ENCODE data around the gene SP7. TPM values are rescaled to one million over a fixed set of nuclear protein-coding genes. Genes with fewer than 3 reads are reported as not detected.
A peak's percentile ranks its signal among the peaks of the same experiment; 100 is the strongest.

Gene SP7
- total RNA-seq, 3 donors from 2014 or later: not detected

DNA sequence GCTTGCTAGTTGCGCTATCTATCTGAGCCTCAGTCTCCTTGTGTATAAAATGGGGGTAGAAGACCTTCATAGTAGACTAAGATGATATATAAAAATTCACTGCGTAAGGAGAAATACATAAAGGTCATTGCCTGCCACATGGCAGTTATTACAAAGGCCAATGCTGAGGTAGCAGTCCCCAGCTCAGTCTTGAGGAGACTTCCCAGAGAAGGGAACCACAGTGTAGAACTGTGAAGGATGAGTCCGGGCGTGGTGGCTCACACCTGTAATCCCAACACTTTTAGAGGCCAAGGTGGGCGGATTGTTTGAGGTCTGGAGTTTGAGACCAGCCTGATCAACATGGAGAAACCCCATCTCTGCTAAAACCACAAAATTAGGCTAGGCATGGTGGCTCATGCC, 17.1 kb upstream of the SP7 start:
- no peak overlapping the region for H3K27ac ChIP-seq
- H3K4me3 ChIP-seq: no peak overlapping the region
- H3K4me1 ChIP-seq: no peaks in the 10 kb centered on the region
- H3K9me3 ChIP-seq: no peaks in the 10 kb centered on the region
- H3K36me3 ChIP-seq: no peaks in the 10 kb centered on the region
- DNase-seq (ENCODE audit: low spot score in 2 of 2): no peak
- TF ChIP-seq, protein P1, sequence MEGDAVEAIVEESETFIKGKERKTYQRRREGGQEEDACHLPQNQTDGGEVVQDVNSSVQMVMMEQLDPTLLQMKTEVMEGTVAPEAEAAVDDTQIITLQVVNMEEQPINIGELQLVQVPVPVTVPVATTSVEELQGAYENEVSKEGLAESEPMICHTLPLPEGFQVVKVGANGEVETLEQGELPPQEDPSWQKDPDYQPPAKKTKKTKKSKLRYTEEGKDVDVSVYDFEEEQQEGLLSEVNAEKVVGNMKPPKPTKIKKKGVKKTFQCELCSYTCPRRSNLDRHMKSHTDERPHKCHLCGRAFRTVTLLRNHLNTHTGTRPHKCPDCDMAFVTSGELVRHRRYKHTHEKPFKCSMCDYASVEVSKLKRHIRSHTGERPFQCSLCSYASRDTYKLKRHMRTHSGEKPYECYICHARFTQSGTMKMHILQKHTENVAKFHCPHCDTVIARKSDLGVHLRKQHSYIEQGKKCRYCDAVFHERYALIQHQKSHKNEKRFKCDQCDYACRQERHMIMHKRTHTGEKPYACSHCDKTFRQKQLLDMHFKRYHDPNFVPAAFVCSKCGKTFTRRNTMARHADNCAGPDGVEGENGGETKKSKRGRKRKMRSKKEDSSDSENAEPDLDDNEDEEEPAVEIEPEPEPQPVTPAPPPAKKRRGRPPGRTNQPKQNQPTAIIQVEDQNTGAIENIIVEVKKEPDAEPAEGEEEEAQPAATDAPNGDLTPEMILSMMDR (IDR thresholded peaks at IDR 0.05): no peak
- TF ChIP-seq POLR2A (IDR thresholded peaks at IDR 0.05) (no peak), POLR2AphosphoS5 (IDR thresholded peaks at IDR 0.05) (no peak)
- intact Hi-C loops (cut with DNase I; ENCODE audit: low total_unique reads): loop anchor here (5.0 kb wide), 1 partner anchor 396 kb away; no protein-coding TSS in a partner anchor
- no peaks in the 10 kb centered on the region for H3K27me3 ChIP-seq

- peak; percentile 78 to 81 for DNase-seq (ENCODE audit: low spot score in 2 of 2)
- intact Hi-C loops (cut with DNase I; ENCODE audit: low total_unique reads): loop anchor here (5.0 kb wide), 1 partner anchor 395 kb away; no protein-coding TSS in a partner anchor
- no peaks in the 10 kb centered on the region for H3K9me3 ChIP-seq
- no peak overlapping the region for H3K4me3 ChIP-seq
- no peak for TF ChIP-seq POLR2A (IDR thresholded peaks at IDR 0.05)
- peak in 1 of 3 donors; percentile 53 for TF ChIP-seq POLR2AphosphoS5 (IDR thresholded peaks at IDR 0.05)
- TF ChIP-seq, protein P1 (IDR thresholded peaks at IDR 0.05): peak; percentile 90 to 94 (median 94)
- H3K4me1 ChIP-seq: no peaks in the 10 kb centered on the region
- H3K27ac ChIP-seq: no peak overlapping the region
- H3K36me3 ChIP-seq: no peaks in the 10 kb centered on the region
- H3K27me3 ChIP-seq: no peaks in the 10 kb centered on the region
These were observed 16.4 kb upstream of the SP7 start for GRCh38 chr12:53352331-53353256.

GRCh38 chr12:53347905-53348304, 11.8 kb upstream of the SP7 start:
- intact Hi-C loops (cut with DNase I; ENCODE audit: low total_unique reads): no loop called here
- Histone ChIP-seq H3K4me3 (no peak overlapping the region), H3K4me1 (no peaks in the 10 kb centered on the region), H3K27ac (no peak overlapping the region), H3K9me3 (no peaks in the 10 kb centered on the region), H3K36me3 (no peaks in the 10 kb centered on the region), H3K27me3 (no peaks in the 10 kb centered on the region)
- no peak for DNase-seq (ENCODE audit: low spot score in 2 of 2)
- no peak for TF ChIP-seq POLR2AphosphoS5 (IDR thresholded peaks at IDR 0.05)

- H3K36me3 ChIP-seq: no peaks in the 10 kb centered on the region
- H3K27me3 ChIP-seq: no peaks in the 10 kb centered on the region
- TF ChIP-seq POLR2A (IDR thresholded peaks at IDR 0.05) (no peak), POLR2AphosphoS5 (IDR thresholded peaks at IDR 0.05) (no peak)
- TF ChIP-seq, protein P1 (IDR thresholded peaks at IDR 0.05): no peak
- H3K4me3 ChIP-seq: no peak overlapping the region
- no peaks in the 10 kb centered on the region for H3K4me1 ChIP-seq
- intact Hi-C loops (cut with DNase I; ENCODE audit: low total_unique reads): no loop called here
- no peak for DNase-seq (ENCODE audit: low spot score in 2 of 2)
- peak overlapping the region in 1 of 2 donors; percentile 87 for H3K27ac ChIP-seq
- no peaks in the 10 kb centered on the region for H3K9me3 ChIP-seq
These were observed 10.3 kb upstream of the SP7 start for GRCh38 chr12:53346491-53346890.

- peak overlapping the region; percentile 70 to 87 for H3K27ac ChIP-seq
These were observed 9.5 kb upstream of the SP7 start for GRCh38 chr12:53345486-53346188.

More at GRCh38 chr12:53345486-53346188, 9.5 kb upstream of the SP7 start:
- intact Hi-C loops (cut with DNase I; ENCODE audit: low total_unique reads): no loop called here
- H3K27me3 ChIP-seq: no peaks in the 10 kb centered on the region
- no peaks in the 10 kb centered on the region for H3K36me3 ChIP-seq
- no peaks in the 10 kb centered on the region for H3K9me3 ChIP-seq
- H3K4me1 ChIP-seq: no peaks in the 10 kb centered on the region
- no peak for TF ChIP-seq POLR2A (IDR thresholded peaks at IDR 0.05)
- TF ChIP-seq POLR2AphosphoS5 (IDR thresholded peaks at IDR 0.05): peak in 1 of 3 donors; percentile 56
- DNase-seq (ENCODE audit: low spot score in 2 of 2): no peak
- H3K4me3 ChIP-seq: peak overlapping the region; percentile 70 to 78 (median 72)

Data from breast epithelium (tissue), 4 donors.